CD4-positive, alpha-beta T cell treated with Interleukin-2 at 100 ng/mL for 4 hours (primary cell): ENCODE measurements around the gene TGM1.

ENCODE experiments used
- DNase-seq: peaks from one replicate; pipeline ENCODE4 v3.0.0-alpha.2; 2020; ENCODE audit warnings: low spot score

TGM1 gene

GRCh38 chr14:24271134-24271833, 8.3 kb upstream of the TGM1 start, which contains the start of gene RABGGTA:
RABGGTA (minus strand) TSS chr14:24271597; CDS start chr14:24271115, 482 bp downstream.
- peak; percentile 94 for DNase-seq

- no peak for DNase-seq
Observed at GRCh38 chr14:24270537-24271133, 7.7 kb upstream of the TGM1 start.

GRCh38 chr14:24269910-24270536, 7.0 kb upstream of the TGM1 start:
- DNase-seq, result no peak

- DNase-seq, result no peak
Observed at GRCh38 chr14:24269368-24269767, 6.4 kb upstream of the TGM1 start.

- no peak for DNase-seq
Observed at GRCh38 chr14:24268225-24268624, 5.2 kb upstream of the TGM1 start.

GRCh38 chr14:24267516-24267915, 4.5 kb upstream of the TGM1 start:
- no peak for DNase-seq

- no peak for DNase-seq
Observed at GRCh38 chr14:24266344-24267244, 3.6 kb upstream of the TGM1 start.

GRCh38 chr14:24264298-24264697, 1.3 kb upstream of the TGM1 start:
- DNase-seq, result no peak

GRCh38 chr14:24263848-24264247, 871 bp upstream of the TGM1 start:
- no peak for DNase-seq

GRCh38 chr14:24261969-24262327, 1.0 kb downstream of the TGM1 start:
- DNase-seq, result no peak

- DNase-seq, result no peak
Observed at GRCh38 chr14:24261256-24261968, 1.6 kb downstream of the TGM1 start.

GRCh38 chr14:24260780-24261157, 2.2 kb downstream of the TGM1 start:
- DNase-seq, result no peak

- no peak for DNase-seq
Observed at GRCh38 chr14:24260026-24260779, 2.8 kb downstream of the TGM1 start.

- no peak for DNase-seq
Observed at GRCh38 chr14:24259282-24260025, 3.5 kb downstream of the TGM1 start.

GRCh38 chr14:24258548-24259265, 4.3 kb downstream of the TGM1 start:
- DNase-seq, result no peak

- DNase-seq, result no peak
Observed at GRCh38 chr14:24258119-24258518, 4.9 kb downstream of the TGM1 start.

GRCh38 chr14:24256960-24257359, 6.0 kb downstream of the TGM1 start:
- DNase-seq, result no peak

GRCh38 chr14:24255931-24256711, 6.9 kb downstream of the TGM1 start:
- no peak for DNase-seq

- no peak for DNase-seq
Observed at GRCh38 chr14:24255438-24255837, 7.5 kb downstream of the TGM1 start.
